LoVo (cell line): ENCODE results near the gene RAMP1.
"Not testable (repeated sequence)": the region's sequence is repeated elsewhere in the genome, so short reads cannot be mapped to it uniquely, and the experiment has no call there.

ENCODE experiments used
- DNase-seq: peaks from one replicate; pipeline ENCODE4 v3.0.0-alpha.2; 2016; ENCODE audit warnings: low spot score

The RAMP1 gene

DNA sequence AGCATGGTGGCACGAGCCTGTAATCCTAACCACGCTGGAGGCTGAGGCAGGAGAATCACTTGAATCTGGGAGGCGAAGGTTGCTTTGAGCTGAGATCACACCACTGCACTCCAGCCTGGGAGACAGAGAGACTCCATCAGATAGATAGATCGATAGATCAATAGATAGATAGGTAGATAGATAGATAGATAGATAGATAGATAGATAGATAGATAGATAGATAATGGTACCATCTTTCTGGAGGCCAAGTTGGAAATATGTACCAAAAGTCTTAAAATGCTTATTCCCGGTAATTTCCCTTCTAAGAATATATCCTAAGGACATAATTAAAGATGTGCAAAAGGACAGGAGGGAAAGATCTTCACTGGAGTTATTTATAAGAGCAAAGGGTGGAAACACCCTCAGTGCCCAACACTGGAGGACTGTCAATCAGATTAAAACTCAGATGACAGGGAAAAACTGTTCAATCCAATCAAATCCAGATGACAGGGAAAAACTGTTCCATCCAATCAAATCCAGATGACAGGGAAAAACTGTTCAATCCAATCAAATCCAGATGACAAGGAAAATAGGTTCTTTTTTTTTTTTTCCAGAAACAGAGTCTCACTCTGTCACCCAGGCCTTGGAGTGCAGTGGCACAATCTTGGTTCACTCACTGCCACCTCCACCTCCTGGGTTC, 58.4 kb downstream of the RAMP1 start:
- DNase-seq = no peak

DNA sequence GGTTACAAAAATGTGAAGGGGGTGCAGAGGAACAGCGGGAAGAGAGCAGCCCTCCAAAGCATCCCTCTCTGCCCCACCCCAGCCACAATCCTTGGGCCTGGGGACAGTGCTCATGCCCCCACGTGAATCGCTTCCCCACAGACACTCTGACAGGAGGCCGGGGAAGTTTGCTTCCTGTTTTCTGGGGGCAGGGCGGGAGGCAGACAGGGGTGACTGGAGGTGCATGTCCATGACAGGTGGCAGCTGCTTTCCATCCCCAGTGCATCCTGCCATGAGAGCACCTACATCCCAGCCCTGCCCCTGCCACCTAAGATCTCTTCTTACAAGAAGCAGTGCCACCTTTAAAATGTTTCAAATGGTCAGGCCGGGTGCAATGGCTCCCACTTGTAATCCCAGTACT, 60.2 kb downstream of the RAMP1 start:
- DNase-seq = no peak

DNA sequence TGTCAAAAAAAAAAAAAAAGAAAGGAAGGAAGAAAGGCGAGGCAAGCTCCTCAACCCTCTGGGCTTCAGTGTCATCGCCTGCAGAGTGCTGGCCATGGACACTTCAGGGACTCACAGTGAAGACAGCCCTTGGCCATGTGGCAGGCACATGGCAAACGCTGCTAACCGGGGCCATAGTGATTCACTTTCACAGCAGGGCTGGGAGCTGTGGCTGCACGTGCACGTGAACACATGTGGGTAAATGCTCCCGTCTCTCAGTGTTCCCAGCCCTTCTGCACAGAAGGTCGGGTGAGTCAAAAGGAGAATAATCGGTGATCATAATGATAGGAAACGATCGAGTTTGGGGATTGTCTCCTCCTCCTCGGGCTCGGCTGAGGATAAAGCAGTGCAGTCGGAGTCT, 61.2 kb downstream of the RAMP1 start:
- no peak for DNase-seq

DNA sequence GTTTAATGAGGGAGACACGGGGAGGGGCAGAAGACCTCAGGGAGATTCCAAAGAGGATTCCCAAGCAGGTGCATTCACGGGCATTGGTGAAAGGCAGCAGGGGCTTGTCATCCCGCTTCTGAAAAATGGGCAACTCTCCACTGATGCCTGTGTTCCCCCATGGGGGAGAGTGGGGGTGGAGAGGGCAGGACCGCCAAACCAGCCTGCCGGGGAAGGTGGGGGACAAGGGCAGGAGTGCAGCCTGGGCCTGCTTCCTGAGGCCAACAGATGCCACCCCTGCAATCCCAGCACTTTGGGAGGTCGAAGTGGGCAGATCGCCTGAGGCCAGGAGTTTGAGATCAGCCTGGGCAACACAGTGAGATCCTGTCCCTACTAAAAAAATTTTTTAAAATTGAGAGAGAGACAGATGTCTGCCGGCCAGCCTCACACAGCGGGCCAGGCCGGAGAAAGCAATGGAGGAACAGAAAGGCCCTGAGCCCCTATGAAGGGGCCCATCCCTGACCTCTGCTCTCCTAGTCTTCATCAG, 62.6 kb downstream of the RAMP1 start:
- no peak for DNase-seq

DNA sequence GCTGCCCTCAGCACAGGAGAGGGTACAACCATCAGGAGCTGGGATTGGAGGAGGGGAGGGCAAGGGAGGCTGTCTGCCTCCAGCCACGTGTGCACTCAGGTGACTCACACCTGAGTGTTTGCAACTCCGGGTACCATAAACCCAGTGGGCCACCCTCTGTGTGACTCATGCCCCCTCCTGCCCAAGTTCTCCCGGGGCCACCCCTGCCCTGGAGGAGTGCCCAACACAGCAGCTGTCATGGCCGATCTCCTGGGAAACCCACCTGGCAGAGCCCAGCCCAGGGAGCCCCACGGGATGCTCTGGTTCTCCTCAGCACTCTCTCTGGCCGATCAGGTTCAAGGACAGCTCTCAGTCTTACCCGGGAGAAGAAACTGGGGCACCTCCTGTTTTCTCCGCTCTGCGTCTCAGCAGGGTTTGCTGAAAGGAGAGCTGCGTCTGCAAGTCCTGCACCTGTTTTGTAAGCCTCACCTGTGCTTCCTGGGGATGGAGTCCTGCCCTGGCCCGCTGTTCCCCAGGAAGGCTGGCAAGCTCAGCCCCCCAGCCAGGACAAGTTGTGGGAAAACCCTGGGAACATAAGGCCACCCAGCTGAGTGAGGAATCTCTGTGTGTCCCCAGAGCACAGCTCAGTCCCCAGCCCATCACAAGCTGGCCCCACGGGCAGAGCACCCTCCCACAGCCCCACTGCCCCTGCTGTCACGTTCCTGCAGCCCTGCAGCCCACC, 63.4 kb downstream of the RAMP1 start:
- DNase-seq = peak; percentile 28

DNA sequence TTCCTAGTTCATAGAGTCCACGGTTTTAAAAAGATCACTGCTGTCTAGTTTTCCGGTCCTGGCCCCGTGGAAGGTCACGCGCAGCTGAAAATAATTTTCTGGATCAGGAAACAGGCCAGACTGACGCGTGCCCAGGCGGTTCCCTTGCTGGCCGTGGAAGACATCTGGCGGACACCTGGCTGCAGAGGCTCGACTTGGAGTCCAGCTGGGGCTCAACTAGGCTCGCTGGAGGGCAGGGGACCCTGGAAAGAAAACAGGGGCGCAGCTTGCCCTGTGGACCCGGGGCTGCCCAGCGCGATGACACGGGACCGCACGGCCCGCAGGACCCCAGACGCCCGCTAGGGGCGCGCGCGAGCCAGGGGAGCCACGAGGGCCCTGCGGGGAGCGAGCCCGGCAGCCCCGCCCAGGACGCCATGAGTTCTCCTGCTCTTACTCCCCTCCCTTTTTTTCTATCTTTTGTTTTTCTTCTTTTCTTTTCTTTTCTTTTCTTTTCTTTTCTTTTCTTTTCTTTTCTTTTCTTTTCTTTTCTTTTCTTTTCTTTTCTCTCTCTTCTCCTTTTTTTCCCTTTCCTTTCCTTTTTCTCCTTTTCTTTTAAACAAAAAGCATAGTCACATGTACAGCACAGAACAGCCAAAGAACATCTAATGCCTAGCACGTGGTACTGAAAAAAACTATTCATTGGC, 64.2 kb downstream of the RAMP1 start:
- DNase-seq = peak; percentile 72

DNA sequence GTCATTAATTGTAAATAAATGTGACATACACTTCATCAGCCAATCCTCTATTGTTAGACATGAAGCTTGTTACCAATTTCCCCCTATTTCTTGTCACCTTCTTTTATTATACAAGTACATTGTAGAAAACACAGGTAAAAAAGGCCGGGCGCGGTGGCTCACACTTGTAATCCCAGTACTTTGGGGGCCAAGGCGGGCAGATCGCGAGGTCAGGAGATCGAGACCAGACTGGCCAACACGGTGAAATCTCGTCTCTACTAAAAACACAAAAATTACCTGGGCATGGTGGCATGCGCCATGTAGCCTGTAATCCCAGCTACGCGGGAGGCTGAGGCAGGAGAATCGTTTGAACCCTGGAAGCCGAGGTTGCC, 64.7 kb downstream of the RAMP1 start:
- no peak for DNase-seq

DNA sequence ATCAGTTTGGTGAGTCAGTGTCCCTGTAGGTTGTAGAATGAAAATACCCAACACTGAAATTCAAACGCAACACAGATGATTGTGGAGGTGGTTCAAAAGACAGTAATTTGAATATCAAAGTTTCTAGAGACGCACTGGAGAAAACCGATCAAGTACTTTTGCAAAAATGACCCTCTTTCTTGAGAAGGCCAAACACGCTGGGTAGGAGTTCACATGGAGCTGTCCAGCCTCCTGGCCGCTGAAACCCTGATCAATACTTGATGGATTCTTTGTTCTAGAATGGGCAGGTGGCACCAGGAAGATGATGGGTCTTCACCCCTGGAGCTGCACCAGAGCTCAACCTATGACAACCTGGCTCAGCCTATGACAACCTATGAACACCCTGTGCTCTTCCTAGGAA, 67.7 kb downstream of the RAMP1 start:
- no peak for DNase-seq

DNA sequence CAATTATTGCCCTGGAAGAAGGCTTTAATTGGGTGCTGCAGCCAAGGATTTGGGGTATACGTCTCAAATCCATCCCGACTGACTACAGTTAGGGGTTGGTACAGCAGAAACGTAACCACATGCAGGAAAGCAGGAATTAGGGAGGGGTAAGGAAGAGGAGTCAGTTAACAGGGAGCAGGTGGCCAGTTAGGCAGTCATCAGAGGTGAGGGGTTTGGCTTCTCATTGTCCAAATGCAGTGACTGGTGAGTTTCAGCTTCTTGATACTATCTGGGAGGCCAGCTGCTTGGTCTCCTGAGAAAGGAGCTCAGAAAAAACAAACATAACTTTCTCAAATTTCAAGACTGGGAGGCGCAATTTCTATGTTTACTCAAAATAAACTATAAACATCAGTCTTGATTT, 68.6 kb downstream of the RAMP1 start:
- no peak for DNase-seq

DNA sequence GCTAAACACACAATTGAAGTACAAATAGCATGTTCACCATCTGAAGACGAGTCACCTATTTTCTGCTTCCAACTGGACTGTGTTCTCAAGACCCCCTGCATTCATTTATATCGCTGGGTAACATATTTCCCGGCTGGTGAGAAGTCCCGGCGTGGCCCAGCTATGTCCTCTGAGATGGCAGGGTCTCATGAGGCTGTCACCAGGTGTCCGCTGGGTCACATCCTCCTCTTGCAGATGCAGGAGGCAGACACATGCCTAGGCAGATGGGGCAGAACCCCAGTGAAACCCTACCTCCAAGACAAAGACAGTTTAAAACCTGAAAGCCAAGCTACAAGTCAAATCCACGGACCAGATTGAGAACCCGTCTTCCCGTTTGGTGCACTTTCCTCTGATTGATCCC, 70.6 kb downstream of the RAMP1 start:
- DNase-seq = no peak

DNA sequence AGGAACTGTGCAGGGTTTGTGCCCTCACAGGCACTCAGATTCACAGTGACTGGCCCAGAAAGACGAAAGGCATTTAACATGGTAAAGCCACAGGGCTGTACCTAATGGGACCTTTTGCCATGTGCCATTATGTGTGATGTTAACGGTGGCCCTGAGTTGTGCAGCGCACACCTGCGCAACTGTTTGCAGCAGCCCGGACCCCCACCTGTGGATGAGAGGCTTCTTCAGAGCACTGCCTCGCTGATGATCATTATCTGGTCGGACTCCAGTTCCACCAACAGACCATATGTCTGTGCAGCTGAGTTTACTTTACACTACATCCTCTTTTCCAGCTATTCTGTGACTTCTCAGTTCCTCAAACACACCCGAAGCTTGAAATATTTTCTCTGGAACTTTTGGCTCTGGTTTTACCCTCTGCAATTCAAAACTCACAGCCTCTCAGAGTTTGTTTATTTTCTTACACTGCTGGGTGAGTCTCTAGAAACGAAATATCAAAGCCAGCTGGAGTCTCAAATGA, 71.8 kb downstream of the RAMP1 start:
- DNase-seq = no peak

DNA sequence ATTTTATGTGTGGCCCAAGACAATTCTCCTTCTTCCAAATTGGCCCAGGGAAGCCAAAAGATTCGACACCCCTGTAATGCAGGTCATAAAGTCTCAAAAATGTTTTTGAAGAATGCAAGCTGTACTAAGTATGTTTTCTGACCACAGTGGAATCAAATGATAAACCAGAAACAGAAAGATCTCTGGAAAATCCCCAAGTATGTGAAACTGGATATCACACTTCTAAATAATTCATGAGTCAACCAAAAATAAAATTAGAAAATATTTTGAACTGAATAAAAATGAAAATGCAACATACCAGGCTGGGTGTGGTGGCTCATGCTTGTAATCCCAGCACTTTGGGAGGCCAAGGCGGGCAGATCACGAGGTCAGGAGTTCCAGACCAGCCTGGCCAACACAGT, 73.3 kb downstream of the RAMP1 start:
- no peak for DNase-seq

DNA sequence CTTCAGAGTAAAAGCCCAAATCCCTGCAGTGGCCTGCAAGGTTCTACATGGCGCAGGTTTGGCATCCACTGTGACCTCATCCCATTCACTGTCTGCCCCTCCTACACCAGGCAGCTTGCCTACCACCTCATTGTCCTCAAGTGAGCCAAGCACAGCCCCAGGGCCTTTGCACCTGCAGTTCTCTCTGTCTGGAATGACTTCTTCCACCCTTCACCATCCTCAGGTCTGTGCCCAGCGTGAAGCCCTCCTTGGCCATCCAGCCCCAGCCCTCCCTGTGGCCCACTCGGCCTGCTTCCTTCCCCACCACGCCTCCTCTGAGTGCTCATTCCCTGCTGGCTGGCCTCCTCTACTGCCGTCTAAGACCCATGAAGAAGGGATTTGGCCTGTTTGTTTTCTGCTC, 74.8 kb downstream of the RAMP1 start:
- no peak for DNase-seq

DNA sequence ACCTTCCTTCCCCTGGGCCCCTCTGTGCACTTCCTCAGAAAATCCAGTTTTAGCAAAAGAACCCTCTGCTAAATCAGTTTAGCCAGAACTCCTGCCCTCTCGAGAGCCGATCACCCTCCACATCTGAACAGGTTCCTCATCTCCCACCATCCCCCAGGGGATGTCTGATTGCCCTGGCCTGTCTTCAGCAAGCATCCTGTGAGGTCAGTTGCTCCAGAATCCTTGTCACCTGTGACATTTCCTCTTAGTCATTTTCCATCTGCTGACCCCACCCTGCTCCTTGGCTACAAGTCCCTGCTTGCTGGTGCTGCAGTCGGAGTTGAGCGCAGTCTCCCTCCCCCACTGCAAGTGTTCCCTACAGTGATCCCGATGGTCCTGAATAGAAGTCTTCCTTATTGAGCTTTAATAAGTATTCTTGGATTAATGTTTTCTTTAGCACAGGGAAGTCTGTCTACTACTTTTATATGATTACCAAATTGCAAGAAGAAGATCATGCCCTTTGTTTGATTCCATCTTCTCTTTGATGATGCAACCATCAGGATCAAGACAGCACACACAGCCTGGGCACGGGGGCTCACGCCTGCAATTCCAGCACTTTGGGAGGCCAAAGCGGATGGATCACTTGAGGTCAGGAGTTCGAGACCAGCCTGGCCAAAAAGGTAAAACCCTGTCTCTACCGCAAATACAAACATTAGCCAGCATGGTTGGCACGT, 76.5 kb downstream of the RAMP1 start:
- DNase-seq = peak; percentile 35

DNA sequence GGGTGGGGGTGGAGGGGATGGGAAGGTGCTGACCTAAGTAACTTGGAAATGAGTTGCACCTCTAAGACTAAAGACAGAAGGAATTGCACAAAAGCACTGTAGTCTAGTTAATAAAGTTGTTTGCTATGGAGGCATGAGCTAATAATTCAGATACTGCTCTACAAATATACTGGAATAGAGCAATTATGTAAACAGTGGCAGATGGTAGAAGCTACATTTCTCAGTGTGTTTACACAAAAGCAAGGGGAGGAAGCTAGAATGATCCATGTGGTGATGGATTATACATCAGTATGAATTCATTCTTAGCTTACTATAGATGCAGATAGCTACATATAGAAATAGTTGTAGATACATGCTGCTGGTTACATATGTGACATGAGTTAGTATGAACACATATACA, 79.8 kb downstream of the RAMP1 start:
- DNase-seq = no peak

DNA sequence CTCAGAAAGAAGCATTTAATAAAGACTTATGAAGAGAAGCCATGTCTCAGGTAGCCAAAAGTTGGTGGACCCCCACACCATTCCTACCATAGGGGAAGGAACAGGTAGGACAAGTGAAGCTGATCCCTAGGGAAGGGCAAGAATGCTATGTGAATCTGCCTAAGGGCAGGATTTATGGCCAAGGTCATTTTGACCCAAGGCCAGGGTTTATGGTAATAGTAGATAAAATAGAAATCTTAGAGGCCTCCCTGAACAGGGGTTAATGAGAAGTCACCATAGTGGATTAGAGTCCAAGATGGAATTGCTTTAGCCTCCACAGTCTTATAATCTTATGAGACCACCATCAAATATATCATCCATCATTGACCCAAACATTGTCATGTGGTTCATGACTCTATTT, 81.4 kb downstream of the RAMP1 start:
- no peak for DNase-seq

DNA sequence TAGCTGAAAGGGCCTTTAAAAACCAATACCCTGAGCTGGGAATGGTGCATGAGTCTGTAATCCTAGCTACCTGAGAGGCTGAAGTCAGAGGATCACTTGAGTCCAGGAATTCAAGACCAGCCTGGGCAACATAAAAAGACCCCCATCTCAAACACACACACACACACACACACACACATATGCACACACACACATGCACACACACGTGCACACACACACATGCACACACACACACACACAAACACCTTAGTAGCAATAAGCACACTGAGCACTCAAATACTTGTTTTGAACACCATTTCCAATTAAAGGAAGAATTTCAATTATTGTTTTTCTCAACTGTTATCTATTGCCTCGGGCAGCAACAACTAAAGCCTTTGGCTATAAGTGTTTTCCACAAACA, 81.8 kb downstream of the RAMP1 start:
- no peak for DNase-seq

DNA sequence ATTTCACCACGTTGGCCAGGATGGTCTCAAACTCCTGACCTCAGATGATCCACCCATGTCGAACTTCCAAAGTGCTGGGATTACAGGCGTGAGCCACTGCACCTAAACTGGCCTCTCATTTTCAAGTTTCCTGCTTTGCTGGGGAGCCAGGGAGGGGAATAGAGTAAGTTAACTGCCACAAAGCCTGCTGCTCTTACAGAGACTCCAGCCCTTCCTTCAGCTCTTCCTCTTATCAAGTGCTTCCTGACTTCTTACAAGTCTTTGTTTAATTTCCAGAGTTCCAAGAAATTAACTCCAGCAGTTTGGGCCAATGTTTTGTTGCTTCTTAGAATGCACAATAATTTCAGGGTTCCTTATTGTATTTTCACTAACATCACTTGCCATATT, 83.1 kb downstream of the RAMP1 start:
- DNase-seq = no peak

DNA sequence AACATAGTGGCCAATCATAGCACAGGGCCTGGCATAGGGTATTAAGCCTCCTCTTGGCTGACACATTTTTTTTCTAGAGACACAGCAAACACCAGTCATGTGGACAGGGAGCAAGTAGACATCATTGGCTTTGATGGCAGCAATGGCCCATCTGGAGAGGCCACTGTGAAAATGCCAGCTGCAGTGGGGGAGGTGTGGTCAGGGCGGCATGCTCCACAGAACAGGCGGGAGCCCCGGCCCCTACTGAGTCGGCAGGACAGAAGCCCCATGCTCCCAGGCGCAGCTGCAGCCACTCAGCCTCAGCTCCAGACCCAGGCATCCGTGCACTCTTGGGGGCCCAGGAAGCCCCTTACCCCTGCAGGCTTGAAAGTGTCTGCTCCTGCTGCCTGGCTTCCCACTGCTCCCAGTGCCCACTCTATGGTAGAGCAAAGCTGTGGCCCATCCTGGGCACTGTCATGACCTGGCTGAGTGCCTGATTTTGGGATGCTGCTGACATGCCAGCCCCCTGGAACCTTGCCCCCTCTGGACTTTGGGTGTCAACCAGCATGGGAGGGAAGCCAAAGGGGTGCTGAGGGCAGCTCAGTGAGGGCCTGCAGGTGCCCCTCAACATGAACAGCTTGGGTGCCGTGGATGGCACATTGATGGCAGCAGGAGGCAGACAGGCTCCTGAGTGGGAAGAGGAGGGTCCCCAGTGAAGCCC, 84.1 kb downstream of the RAMP1 start:
- DNase-seq = no peak

DNA sequence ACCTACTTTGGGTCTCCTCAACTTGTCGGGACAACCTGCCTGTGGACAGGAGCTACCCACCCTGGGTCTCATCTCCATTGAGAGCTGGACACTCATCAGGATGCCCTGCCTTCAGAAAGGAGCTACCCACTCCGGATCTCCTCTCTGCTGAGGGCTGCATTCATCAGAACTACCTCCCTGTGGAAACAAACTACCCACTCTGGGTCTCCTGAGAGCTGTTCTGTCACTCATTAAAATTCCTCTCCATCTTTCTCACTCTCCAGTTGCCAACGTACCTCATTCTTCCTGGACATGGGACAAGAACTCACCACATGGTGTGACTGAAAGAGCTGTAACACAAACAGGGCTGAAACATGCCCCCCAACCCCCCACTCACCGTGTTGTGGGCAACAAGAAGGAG, 84.9 kb downstream of the RAMP1 start:
- DNase-seq = no peak

DNA sequence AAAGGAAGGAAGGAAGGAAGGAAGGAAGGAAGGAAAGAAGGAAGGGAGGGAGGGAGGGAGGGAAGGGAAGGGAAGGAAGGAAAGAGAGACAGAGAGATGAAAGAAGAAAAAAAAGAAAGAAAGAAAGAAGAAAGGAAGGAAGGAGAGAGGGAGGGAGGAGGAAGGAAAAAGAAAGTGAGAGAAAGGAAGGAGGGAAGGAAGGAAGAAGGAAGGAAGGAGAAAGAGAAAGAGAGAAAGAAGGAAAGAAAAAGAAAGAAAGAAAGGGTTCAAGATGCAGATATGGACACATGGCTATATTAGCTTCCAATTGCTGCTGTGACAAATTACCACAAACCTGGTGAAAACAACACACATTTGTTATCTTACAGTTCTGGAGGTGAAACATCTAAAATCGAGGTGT, 87.0 kb downstream of the RAMP1 start:
- no peak for DNase-seq

DNA sequence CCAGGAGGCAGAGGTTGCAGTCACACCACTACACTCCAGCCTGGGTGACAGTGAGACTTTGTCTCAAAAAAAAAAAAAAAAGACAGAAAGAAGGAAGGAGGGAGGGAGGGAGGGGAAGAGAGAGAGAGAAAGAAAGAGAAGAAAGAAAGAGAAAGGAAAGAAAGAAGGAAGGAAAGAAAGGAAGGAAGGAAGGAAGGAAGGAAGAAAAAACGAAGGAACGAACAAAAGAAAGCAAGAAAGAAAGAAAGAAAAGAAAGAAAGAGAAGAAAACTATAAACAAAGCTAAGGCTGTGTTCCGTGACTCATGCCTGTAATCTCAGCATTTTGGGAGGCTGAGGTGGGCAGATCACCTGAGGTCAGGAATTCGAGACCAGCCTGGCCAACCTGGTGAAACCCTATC, 91.9 kb downstream of the RAMP1 start:
- not testable (repeated sequence) for DNase-seq
